SK-N-SH (cell line): Measurements from ENCODE around the gene SLCO2A1. TPM values are rescaled to one million over a fixed set of nuclear protein-coding genes. Genes with fewer than 3 reads are reported as not detected.
A peak's percentile ranks its signal among the peaks of the same experiment; 100 is the strongest.

Experiments
- CTCF ChIA-PET: fragments of 300-600, 350-600 bp; formaldehyde crosslinking; extraction: SDS; loops from one replicate; lab custom pipeline; 2021; lab: Yijun Ruan, JAX
- POLR2A ChIA-PET: fragments of 350-600 bp; sonication (Branson Sonifier 250); formaldehyde crosslinking; extraction: SDS; loops from one replicate; lab custom pipeline; 2020; ENCODE audit warnings: antibody characterized with exemption, inconsistent platforms; lab: Yijun Ruan, JAX
- DNase-seq: peaks from one replicate; pipeline ENCODE4 v3.0.0; 2012
- H2AFZ ChIP-seq: fragments of 200-600 bp; sonication (generic); 2 replicates; pipeline ENCODE4 v1.8.1; 2016; ENCODE audit warnings: antibody characterized with exemption, mild to moderate bottlenecking, low read depth
- H3F3A ChIP-seq: fragments of 200-600 bp; sonication (generic); replicated peaks from 2 replicates; pipeline ENCODE3; 2016; ENCODE audit warnings: antibody characterized with exemption, mild to moderate bottlenecking; ENCODE audit not compliant: insufficient read depth
- H3K27ac ChIP-seq, 2 experiments: fragments of 200-500 bp in 1 of 2; fragments of 200-600 bp in 1 of 2; sonication (Bioruptor generic) in 1 of 2; sonication (generic), shearing (Covaris generic) in 1 of 2; 2 replicates each; pipeline versions ENCODE4 v1.5.1 to v1.6.1; 2014 to 2016; ENCODE audit warnings: low read depth in 2 of 2, inconsistent platforms in 1 of 2, low read length in 1 of 2, mild to moderate bottlenecking in 1 of 2, mixed read lengths in 1 of 2
- H3K27me3 ChIP-seq: fragments of 200-600 bp; sonication (generic), shearing (Covaris generic); 2 replicates; pipeline ENCODE4 v1.6.1; 2016; ENCODE audit warnings: mixed run types; ENCODE audit not compliant: insufficient read depth
- H3K36me3 ChIP-seq, 2 experiments: fragments of 200-500 bp in 1 of 2; fragments of 200-600 bp in 1 of 2; sonication (Bioruptor generic) in 1 of 2; sonication (generic) in 1 of 2; replicated peaks in 1 of 2; 2 replicates each; pipeline versions ENCODE3 to v1.5.1; 2014 to 2016; ENCODE audit warnings: low read length in 1 of 2, mild to moderate bottlenecking in 1 of 2; ENCODE audit not compliant: insufficient read depth in 2 of 2, control insufficient read depth in 1 of 2
- H3K4me1 ChIP-seq, 2 experiments: fragments of 200-500 bp in 1 of 2; fragments of 200-600 bp in 1 of 2; sonication (Bioruptor generic) in 1 of 2; sonication (generic), shearing (Covaris generic) in 1 of 2; 2 replicates each; pipeline versions ENCODE4 v1.5.1 to v1.6.1; 2014 to 2016; ENCODE audit warnings: low read depth in 1 of 2, low read length in 1 of 2, mixed run types in 1 of 2; ENCODE audit not compliant: insufficient read depth in 2 of 2, control insufficient read depth in 1 of 2
- H3K4me2 ChIP-seq: fragments of 200-600 bp; sonication (generic), shearing (Covaris generic); 2 replicates; pipeline ENCODE4 v1.6.1; 2017; ENCODE audit warnings: mixed run types
- H3K4me3 ChIP-seq, 2 experiments: fragments of 200-500 bp in 1 of 2; fragments of 200-600 bp in 1 of 2; sonication (Bioruptor generic) in 1 of 2; sonication (generic), shearing (Covaris generic) in 1 of 2; 2 replicates each; pipeline versions ENCODE4 v1.5.1 to v1.8.1; 2014 to 2016; ENCODE audit warnings: low read depth in 2 of 2, inconsistent platforms in 1 of 2, low read length in 1 of 2, mild to moderate bottlenecking in 1 of 2, mixed read lengths in 1 of 2, moderate library complexity in 1 of 2
- H3K79me2 ChIP-seq: fragments of 200-600 bp; sonication (generic); 2 replicates; pipeline ENCODE4 v1.8.1; 2017; ENCODE audit warnings: mild to moderate bottlenecking; ENCODE audit not compliant: insufficient read depth
- H3K9ac ChIP-seq: fragments of 200-600 bp; sonication (generic); 2 replicates; pipeline ENCODE4 v1.6.1; 2017; ENCODE audit warnings: mixed run types
- H3K9me2 ChIP-seq: fragments of 200-600 bp; sonication (generic); 2 replicates; pipeline ENCODE4 v1.6.1; 2017; ENCODE audit warnings: mixed run types
- H3K9me3 ChIP-seq: fragments of 200-600 bp; sonication (generic); 2 replicates; pipeline ENCODE4 v1.6.1; 2017; ENCODE audit warnings: mixed run types, mild to moderate bottlenecking, moderate library complexity
- H4K20me1 ChIP-seq: fragments of 200-600 bp; sonication (generic); 2 replicates; pipeline ENCODE4 v1.6.1; 2017; ENCODE audit warnings: mild to moderate bottlenecking, mixed run types; ENCODE audit not compliant: insufficient read depth
- CHD2 ChIP-seq: fragments of 150-350 bp; IDR thresholded peaks from 2 replicates; pipeline ENCODE4 v1.6.1; 2018; ENCODE audit warnings: low read length; ENCODE audit not compliant: partially characterized antibody
- ELF1 ChIP-seq: IDR thresholded peaks from 2 replicates; pipeline ENCODE4 v1.4.0; 2012
- EP300 ChIP-seq, 2 experiments: IDR thresholded peaks; 2 replicates each; pipeline versions ENCODE4 v1.4.0 to v1.6.1; 2012; ENCODE audit warnings: borderline replicate concordance in 1 of 2, low read depth in 1 of 2, low read length in 1 of 2
- FOSL2 ChIP-seq: IDR thresholded peaks from 2 replicates; pipeline ENCODE4 v1.4.0; 2012; ENCODE audit warnings: low read depth, mild to moderate bottlenecking, moderate library complexity, borderline replicate concordance
- GATA2 ChIP-seq: sonication (generic); formaldehyde crosslinking; IDR thresholded peaks from 2 replicates; pipeline ENCODE4 v1.5.0; 2020; ENCODE audit warnings: mild to moderate bottlenecking, missing genetic modification reagents
- JUND ChIP-seq: IDR thresholded peaks from 2 replicates; pipeline ENCODE4 v1.4.0; 2012
- MEF2A ChIP-seq: IDR thresholded peaks from 2 replicates; pipeline ENCODE4 v1.4.0; 2012; ENCODE audit warnings: low read depth, borderline replicate concordance
- NFIC ChIP-seq: IDR thresholded peaks from 2 replicates; pipeline ENCODE4 v1.4.0; 2012; ENCODE audit warnings: borderline replicate concordance
- RAD21 ChIP-seq: IDR thresholded peaks from 2 replicates; pipeline ENCODE4 v1.6.1; 2012; ENCODE audit warnings: mild to moderate bottlenecking, low read length
- RFX5 ChIP-seq: IDR thresholded peaks from 2 replicates; pipeline ENCODE4 v1.6.1; 2012; ENCODE audit warnings: mild to moderate bottlenecking, improper control_type of control experiment, low read length
- RXRA ChIP-seq: IDR thresholded peaks from 2 replicates; pipeline ENCODE4 v1.4.0; 2012; ENCODE audit warnings: low read depth, mild to moderate bottlenecking, borderline replicate concordance
- SIN3A ChIP-seq: IDR thresholded peaks from 2 replicates; pipeline ENCODE4 v1.6.1; 2012; ENCODE audit warnings: low read depth, mild to moderate bottlenecking, low read length, moderate library complexity, borderline replicate concordance
- TCF12 ChIP-seq: IDR thresholded peaks from 2 replicates; pipeline ENCODE4 v1.4.0; 2012
- TEAD4 ChIP-seq: IDR thresholded peaks from 2 replicates; pipeline ENCODE4 v1.4.0; 2012; ENCODE audit warnings: mild to moderate bottlenecking, borderline replicate concordance; ENCODE audit not compliant: insufficient read depth
- YY1 ChIP-seq: IDR thresholded peaks from 2 replicates; pipeline ENCODE4 v1.4.0; 2012; ENCODE audit warnings: low read depth, mild to moderate bottlenecking
- WGBS: methylation state at CpG from one replicate; pipeline ENCODE4 v1.1.6; 2017; ENCODE audit warnings: low lambda C conversion rate; 5-methylcytosine and 5-hydroxymethylcytosine counted together
- polyA plus RNA-seq, 3 experiments: library from polyadenylated mRNA; depleted of rRNA; stranded (reverse); fragments of >200 nt; gene quantifications; 2 replicates each; pipeline ENCODE4 v1.2.3, GENCODE V29; 2012
- TF ChIP-seq, protein P1 (sequence below): IDR thresholded peaks from 2 replicates; pipeline ENCODE4; 2012
- TF ChIP-seq, protein P2 (sequence below): IDR thresholded peaks from 2 replicates; pipeline ENCODE4 v1.4.0; 2012; ENCODE audit warnings: low read depth
- TF ChIP-seq, protein P3 (sequence below): fragments of 150-350 bp; IDR thresholded peaks from 2 replicates; pipeline ENCODE4 v1.6.1; 2017; ENCODE audit warnings: antibody characterized with exemption, low read length, low read depth, borderline replicate concordance
- TF ChIP-seq, protein P4 (sequence below): IDR thresholded peaks from 2 replicates; pipeline ENCODE4 v1.4.0; 2012; ENCODE audit warnings: low read depth, borderline replicate concordance
- TF ChIP-seq, protein P5 (sequence below): IDR thresholded peaks from 2 replicates; pipeline ENCODE4 v1.4.0; 2012; ENCODE audit warnings: low read depth, borderline replicate concordance

Gene SLCO2A1
- polyA plus RNA-seq, 1 of the 3 experiments (the other 2 are of a cell fraction) = 9.3 TPM

DNA sequence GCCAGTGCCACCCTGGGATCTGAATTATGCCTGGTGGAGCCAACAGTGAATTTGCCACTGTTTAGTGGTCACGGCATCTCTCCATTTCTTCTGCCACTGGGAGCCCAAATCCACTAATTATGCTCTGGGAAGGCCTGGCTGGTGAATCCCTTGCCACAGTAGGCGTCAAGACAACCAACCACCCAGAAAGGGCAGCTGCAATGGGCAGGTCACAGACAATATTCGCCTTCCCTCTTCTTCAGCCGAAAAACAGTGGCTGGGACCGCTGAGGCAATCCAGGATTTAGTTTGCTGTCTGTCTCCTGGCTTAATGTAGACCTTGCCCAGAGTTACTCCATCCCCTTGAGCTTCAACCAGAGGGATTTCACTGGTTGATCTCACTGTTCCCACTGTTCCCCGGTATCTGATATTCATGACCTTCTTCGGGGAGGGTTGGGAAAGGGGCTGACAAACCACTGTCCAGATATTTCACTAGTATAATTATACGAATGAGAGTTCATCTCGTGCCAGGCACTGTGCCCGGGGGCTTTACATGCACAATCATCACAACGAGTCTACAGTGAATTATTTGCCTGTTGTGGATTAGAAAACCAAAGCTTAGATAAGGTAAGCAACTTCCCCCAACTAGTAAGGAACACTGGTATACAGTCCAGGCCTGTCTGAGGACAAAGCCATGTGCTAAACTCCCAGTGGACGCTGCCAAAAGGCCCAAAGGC lies 84.2 kb downstream of the SLCO2A1 start:
- peaks cover 26 to 30% of the 10 kb centered on the region in 2 experiments; a peak in 3 of 4 replicates for H3K4me1 ChIP-seq
- H3K79me2 ChIP-seq = no peaks in the 10 kb centered on the region
- H3F3A ChIP-seq = peaks cover 34% of the 10 kb centered on the region
- peaks cover 10% of the 10 kb centered on the region; the same call in 1 of the 2 replicates for H3K27me3 ChIP-seq
- TF ChIP-seq, protein P1, sequence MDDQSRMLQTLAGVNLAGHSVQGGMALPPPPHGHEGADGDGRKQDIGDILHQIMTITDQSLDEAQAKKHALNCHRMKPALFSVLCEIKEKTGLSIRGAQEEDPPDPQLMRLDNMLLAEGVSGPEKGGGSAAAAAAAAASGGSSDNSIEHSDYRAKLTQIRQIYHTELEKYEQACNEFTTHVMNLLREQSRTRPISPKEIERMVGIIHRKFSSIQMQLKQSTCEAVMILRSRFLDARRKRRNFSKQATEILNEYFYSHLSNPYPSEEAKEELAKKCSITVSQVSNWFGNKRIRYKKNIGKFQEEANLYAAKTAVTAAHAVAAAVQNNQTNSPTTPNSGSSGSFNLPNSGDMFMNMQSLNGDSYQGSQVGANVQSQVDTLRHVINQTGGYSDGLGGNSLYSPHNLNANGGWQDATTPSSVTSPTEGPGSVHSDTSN = peak; percentile 47; the same call in 1 of the 2 replicates
- no peak for TF ChIP-seq RFX5
- TF ChIP-seq, all 33 proteins: peak for 1
- H3K9me3 ChIP-seq = no peaks in the 10 kb centered on the region
- ChIA-PET POLR2A (no interaction called here), CTCF (interaction anchor here (1.2 to 4.1 kb wide), 4 partner anchors 15 to 279 kb away, joined by 4 to 17 read pairs (median 5); no protein-coding TSS in a partner anchor)
- H3K4me2 ChIP-seq = peak overlapping the region; percentile 57
- no peak for DNase-seq
- no peak overlapping the region for H3K9ac ChIP-seq
- WGBS = 76% methylated on average over 12 of the region's 12 CpGs
- no peak overlapping the region for H2AFZ ChIP-seq
- H3K4me3 ChIP-seq = peak overlapping the region in 1 of 2 experiments; percentile 13; a peak in 2 of 4 replicates
- H4K20me1 ChIP-seq = peaks cover 4% of the 10 kb centered on the region; the same call in 1 of the 2 replicates
- H3K36me3 ChIP-seq = no peaks in the 10 kb centered on the region
- H3K27ac ChIP-seq = peak overlapping the region; percentile 70 to 80
- H3K9me2 ChIP-seq = no peaks in the 10 kb centered on the region

DNA sequence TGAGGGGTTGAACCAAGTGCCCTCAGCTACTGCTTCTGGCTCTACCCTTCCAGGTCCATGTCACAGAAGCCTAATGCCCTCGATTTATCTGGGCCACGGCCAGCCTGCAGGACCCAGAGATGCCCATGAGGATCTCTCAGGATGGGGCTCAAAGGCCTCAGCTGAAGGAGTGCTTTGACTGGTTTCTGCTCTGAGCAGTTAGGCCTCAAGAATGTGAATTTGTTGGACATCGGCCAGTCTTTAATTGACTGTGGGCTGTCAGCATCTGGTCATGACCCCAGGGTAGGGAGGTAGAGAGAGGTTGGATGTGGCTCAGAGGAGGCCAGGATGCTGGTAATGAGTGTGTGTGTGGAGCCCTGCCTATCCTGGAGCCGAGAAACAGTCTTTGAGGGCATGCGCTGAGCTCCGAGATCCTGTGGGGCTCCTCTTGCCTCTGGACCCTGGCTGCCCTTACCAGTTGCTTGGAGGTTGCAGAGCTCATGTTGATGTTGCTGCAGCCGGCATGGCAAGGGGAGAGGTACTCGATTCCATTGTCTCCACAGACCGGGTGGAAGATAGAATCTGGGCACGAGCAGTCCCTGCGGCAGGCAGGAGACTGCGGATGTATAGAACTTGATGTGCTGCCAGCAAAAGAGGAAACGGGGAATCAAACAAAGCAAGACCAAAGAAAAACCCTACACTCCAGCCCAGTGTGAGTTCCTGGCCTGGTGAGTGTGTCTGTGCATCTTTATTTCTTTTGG lies 84.9 kb downstream of the SLCO2A1 start:
- H3K27me3 ChIP-seq = peaks cover 8% of the 10 kb centered on the region; the same call in 1 of the 2 replicates
- no peaks in the 10 kb centered on the region for H3K36me3 ChIP-seq
- H3K9me3 ChIP-seq = no peaks in the 10 kb centered on the region
- H3K27ac ChIP-seq = peak overlapping the region; percentile 70 to 80
- H4K20me1 ChIP-seq = peaks cover 4% of the 10 kb centered on the region; the same call in 1 of the 2 replicates
- H3F3A ChIP-seq = peaks cover 34% of the 10 kb centered on the region
- H3K4me3 ChIP-seq = peak overlapping the region in 1 of 2 experiments; percentile 13; a peak in 2 of 4 replicates
- H3K9ac ChIP-seq = no peak overlapping the region
- ChIA-PET CTCF (interaction anchor here (0.7 to 4.1 kb wide), 6 partner anchors 10 to 280 kb away, joined by 3 to 17 read pairs (median 4); no protein-coding TSS in a partner anchor), POLR2A (no interaction called here)
- H3K79me2 ChIP-seq = no peaks in the 10 kb centered on the region
- DNase-seq = peak; percentile 59
- peaks cover 26 to 30% of the 10 kb centered on the region in 2 experiments; a peak in 3 of 4 replicates for H3K4me1 ChIP-seq
- H3K4me2 ChIP-seq = peak overlapping the region; percentile 57
- H3K9me2 ChIP-seq = no peaks in the 10 kb centered on the region
- 24% methylated on average over 11 of the region's 13 CpGs for WGBS
- no peak overlapping the region for H2AFZ ChIP-seq
- TF ChIP-seq SIN3A = peak; percentile 50; the same call in 1 of the 2 replicates
- peak; percentile 85 for TF ChIP-seq TCF12
- TF ChIP-seq, protein P2, sequence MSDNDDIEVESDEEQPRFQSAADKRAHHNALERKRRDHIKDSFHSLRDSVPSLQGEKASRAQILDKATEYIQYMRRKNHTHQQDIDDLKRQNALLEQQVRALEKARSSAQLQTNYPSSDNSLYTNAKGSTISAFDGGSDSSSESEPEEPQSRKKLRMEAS = peak; percentile 69
- no peak for TF ChIP-seq YY1
- TF ChIP-seq RAD21 = no peak
- TF ChIP-seq NFIC = peak; percentile 95
- TF ChIP-seq, protein P3, sequence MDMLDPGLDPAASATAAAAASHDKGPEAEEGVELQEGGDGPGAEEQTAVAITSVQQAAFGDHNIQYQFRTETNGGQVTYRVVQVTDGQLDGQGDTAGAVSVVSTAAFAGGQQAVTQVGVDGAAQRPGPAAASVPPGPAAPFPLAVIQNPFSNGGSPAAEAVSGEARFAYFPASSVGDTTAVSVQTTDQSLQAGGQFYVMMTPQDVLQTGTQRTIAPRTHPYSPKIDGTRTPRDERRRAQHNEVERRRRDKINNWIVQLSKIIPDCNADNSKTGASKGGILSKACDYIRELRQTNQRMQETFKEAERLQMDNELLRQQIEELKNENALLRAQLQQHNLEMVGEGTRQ = no peak
- TF ChIP-seq CHD2 = no peak
- peak; percentile 40; the same call in 1 of the 2 replicates for TF ChIP-seq ELF1
- peak; percentile 99 for TF ChIP-seq RXRA
- peak; percentile 22 to 90; a peak in 2 of 4 replicates for TF ChIP-seq EP300 (IDR thresholded peaks at IDR 0.05; ENCODE audit: borderline replicate concordance in 1 of 2, low read depth in 1 of 2, low read length in 1 of 2)
- TF ChIP-seq GATA2 (CRISPR knock-in tag) = no peak
- peak; percentile 28; the same call in 1 of the 2 replicates for TF ChIP-seq MEF2A
- peak; percentile 69; the same call in 1 of the 2 replicates for TF ChIP-seq TEAD4
- peak; percentile 43; the same call in 1 of the 2 replicates for TF ChIP-seq FOSL2
- TF ChIP-seq JUND = peak; percentile 60
- TF ChIP-seq, protein P4, sequence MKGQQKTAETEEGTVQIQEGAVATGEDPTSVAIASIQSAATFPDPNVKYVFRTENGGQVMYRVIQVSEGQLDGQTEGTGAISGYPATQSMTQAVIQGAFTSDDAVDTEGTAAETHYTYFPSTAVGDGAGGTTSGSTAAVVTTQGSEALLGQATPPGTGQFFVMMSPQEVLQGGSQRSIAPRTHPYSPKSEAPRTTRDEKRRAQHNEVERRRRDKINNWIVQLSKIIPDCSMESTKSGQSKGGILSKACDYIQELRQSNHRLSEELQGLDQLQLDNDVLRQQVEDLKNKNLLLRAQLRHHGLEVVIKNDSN = 0 out of 2 replicates have a peak, but pooled peaks have one; percentile 19
- TF ChIP-seq, protein P5, sequence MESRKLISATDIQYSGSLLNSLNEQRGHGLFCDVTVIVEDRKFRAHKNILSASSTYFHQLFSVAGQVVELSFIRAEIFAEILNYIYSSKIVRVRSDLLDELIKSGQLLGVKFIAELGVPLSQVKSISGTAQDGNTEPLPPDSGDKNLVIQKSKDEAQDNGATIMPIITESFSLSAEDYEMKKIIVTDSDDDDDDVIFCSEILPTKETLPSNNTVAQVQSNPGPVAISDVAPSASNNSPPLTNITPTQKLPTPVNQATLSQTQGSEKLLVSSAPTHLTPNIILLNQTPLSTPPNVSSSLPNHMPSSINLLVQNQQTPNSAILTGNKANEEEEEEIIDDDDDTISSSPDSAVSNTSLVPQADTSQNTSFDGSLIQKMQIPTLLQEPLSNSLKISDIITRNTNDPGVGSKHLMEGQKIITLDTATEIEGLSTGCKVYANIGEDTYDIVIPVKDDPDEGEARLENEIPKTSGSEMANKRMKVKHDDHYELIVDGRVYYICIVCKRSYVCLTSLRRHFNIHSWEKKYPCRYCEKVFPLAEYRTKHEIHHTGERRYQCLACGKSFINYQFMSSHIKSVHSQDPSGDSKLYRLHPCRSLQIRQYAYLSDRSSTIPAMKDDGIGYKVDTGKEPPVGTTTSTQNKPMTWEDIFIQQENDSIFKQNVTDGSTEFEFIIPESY = 0 out of 2 replicates have a peak, but pooled peaks have one; percentile 20
